Daoy (cell line): ENCODE data around the gene C11orf86. TPM values are rescaled to one million over a fixed set of nuclear protein-coding genes. Genes with fewer than 3 reads are reported as not detected.
A peak's percentile ranks its signal among the peaks of the same experiment; 100 is the strongest.
"Not testable (repeated sequence)": the region's sequence is repeated elsewhere in the genome, so short reads cannot be mapped to it uniquely, and the experiment has no call there.

ENCODE experiments used
- DNase-seq: peaks from one replicate; pipeline ENCODE4 v3.0.0-alpha.2; 2015; ENCODE audit warnings: low read depth
- total RNA-seq: library from RNA; depleted of rRNA; stranded (reverse); fragments of >200 nt; shearing (Covaris generic); gene quantifications from 2 replicates; pipeline ENCODE4 v1.2.3, GENCODE V29; 2014; rRNA removed

C11orf86 gene, protein sequence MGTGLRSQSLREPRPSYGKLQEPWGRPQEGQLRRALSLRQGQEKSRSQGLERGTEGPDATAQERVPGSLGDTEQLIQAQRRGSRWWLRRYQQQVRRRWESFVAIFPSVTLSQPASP
- not detected in 2 replicates for total RNA-seq

DNA sequence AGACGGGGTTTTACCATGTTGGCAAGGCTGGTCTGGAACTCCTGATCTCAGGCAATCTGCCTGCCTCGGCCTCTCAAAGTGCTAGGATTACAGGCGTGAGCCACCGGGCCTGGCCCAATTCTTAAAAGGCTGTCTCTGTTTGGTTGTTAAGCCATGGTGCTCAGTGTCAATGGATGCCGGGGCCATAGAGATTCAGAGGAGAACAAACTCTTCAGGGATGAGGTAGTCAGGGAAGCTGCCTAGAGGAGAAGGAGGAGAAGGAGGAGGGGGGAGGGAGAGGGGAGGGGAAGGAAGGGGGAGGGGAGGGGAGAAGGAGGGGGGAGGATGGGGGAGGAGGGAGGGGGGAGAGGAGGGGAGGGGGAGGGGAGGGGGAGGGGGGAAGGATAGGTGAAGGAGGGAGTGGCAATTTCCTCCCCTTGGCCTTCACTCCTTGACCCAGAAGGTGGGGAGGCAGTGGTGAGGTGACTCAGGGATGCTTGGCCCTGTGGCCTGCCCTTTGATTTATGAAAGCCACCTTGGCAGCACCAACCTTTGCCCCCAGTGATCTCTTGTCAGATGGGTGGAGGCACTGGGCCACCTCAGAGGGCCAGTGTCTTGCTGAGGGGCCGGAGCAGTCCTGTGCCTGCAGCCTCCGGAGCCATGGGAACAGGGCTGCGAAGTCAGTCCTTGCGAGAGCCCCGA, at the start of gene C11orf86:
Gene C11orf86, plus strand, starts transcription at position 581 of the 681 bp plus-strand sequence. Its CDS starts 59 bp downstream, at position 640.
- DNase-seq = no peak

DNA sequence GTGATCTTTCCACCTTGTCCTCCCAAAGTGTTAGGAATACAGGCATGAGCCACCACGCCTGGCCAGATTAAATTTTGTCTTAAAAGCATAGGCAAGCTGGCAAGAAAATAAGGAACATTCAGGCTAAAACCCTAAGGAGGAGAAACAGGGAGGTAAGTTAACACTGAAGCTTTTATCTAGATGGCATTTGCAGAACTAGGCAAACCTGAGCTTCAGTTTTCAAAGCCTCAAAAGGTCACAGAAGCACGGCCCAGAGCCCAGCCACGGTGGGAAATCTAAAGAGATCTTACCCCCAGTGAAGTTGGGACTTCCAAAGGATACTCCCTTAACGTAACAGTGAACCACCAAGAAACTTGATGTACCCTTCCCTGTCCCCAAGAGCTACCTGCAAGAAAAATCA, 45.4 kb upstream of the C11orf86 start:
- DNase-seq = no peak

DNA sequence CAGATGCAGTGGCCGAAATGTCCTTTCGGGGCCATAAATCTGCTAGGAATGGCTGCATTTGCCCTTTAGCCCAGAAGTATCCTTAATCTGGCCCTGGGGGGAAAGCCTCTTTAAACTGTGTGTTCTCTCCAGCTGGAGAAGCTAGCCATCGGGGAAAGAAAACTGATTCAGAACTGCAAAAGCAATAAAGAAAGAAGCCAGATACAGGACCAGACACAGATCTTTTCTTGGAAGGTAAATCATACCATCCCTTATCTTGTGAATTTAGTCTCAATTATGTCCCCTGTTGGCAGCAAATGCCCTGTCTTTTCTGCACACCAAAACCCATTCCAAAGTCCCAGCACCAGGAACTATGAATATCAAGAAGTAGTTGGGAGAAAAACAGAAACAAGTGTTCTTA, 42.6 kb upstream of the C11orf86 start:
- no peak for DNase-seq

DNA sequence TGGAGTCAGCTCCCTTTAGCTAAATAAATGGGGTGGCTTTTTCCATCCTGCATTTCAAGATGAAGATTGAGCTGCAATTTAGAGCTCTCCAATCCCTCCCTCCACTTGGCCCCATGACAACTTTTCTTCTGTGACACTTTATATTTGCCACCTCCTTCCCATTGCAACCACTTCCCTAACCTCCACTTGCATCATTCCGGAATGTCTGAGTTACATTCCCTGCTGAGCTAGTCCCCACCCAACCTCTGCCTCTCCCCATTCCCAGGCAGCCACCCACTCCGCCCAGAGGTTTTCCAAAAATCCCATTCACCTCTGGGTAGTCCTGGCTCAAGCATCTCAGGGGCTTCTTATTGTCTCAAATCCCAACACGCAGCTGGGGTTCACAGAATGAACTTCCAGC, 41.6 kb upstream of the C11orf86 start:
- peak; percentile 18 for DNase-seq

DNA sequence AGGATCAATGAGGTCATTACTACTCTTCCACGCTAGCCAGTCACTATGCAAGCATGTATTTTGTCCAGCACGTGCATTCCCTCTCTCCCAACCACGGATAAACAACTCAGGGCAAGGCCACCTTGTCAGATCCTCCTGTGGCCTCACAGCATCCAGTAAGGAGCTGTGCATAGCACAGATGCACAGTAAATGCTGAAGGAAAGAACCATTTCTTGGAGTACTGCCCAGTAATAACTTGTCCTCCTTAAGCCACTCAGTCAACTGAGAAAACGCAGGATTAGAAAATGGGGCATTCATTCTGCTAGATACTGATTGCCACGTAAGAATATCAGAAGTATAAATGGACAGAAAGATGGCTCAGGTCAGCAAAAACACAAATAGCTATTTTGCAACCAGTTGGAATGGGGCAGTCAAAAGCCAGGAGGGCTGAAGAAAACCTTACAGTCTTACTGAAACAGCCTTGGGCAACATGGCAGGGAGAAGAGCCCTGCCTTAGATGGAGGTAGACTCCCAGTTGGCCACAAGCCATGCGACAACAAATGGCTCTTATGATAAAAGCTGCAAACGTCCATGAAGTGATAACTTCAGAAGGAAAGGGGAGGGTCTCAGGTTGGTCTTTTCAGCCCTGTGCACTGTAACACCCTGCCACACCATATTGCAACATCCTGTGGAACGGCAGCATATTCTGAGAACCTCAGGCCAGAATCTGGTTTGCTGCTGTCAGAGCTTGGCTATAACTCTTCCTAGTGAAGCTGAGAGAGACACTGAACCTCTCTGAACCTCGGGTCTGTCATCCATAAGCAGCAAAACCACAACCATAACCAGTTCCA, 39.9 kb upstream of the C11orf86 start:
- no peak for DNase-seq

DNA sequence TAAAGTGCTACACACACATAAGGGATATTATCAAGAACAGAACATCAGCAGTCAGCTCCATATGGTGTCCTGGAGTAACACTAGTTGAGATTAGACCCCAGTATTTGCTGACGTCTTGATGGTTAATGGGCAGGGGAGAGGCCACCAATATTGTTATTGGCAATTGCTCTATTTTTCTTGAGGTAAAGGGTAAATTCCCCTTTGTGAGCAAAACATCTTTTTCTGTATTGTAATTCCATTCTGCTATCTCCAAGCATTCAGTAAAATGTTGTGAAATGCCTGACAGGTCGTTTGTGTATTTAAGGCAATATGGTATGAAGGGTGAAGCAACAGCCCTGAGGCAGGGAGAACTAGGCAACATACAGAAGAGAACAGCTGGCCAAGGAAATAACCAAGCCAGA, 38.8 kb upstream of the C11orf86 start:
- peak; percentile 58 for DNase-seq

DNA sequence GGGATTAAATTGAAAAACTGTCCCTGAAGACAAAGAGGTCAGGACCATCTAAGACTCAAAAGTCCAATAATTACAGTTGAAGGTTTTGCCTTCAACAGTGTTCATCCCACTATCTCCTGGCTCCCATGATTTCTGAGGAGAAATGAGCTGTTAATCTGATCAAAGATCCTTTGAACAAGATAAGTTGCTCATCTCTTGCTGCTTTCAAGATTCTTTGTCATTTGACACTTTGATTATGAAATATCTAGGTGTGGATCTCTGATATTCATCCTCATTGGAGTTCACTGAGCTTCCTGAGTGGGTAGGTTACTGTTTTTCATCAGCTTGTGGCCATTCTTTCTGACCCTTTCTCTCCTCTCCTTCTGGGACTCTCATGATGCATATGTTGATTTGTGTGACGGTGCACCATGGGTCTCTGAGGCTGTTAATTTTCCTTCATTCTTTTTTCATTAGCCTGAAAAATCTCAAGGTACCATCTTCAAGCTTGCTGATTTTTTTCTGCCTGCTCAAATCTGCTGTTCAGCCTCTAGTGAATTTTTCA, 37.8 kb upstream of the C11orf86 start:
- DNase-seq = no peak

DNA sequence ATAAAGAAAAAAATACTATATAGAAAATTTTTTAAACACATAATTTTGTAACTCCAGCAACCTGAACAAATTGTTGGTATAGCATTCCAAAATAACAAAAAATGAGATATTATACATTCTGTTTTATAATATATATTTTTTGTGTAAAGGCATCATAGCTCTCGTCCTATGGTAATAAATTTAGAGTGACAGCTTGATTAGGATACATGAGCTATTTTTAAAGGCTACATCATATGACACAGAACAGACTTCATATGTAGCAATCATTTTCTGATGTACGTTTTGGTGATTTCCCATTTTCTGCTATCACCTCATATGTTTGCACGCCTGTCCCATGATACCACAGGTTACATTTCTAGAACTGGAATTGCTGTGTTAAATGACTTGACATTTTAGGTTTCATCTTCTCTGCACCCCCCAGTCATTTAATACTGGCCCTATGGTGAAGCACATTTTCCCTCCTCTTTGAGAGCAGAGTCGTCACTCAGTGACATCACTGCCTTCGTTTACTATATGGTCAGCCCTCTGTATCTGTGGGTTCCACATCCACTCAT, 36.4 kb upstream of the C11orf86 start:
- no peak for DNase-seq

DNA sequence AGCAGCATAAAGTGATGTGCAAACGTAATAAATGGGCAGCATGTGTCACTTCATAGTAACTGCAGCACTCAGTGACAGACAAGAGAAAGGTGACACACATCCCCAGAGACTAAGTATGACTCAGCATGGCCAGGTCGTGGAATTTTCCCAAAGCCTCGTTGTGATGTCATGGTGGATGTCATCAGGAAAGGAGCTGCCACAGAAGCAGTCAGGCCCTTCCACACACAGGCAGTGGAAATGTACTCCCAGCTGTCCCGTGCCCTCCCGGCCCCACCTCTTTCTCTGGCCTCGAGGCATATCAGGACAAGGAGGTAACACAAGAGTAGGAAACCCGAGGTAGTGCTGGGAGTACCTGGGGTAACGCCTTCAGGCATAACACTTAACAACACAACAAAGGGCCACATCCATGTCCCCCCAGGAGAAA, 25.0 kb upstream of the C11orf86 start:
- DNase-seq = peak; percentile 72

DNA sequence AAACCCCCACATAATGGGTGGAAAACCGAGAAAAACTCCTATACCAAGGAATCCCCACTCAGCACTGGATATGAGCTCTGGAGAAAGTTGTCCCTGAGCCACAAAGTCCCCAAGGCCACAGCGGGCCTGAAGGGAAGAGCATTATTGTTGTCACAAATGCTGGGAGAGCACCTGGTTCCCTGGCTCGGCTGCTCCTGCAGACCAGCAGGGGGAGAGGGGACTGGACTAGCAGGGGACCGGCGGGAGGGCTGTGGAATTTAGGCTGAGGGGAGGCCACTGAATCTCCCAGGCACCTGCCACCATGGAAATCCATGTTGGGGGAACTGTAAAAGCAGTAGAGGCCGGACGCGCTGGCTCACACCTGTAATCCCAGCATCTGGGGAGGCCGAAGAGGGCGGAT, 24.0 kb upstream of the C11orf86 start:
- no peak for DNase-seq

DNA sequence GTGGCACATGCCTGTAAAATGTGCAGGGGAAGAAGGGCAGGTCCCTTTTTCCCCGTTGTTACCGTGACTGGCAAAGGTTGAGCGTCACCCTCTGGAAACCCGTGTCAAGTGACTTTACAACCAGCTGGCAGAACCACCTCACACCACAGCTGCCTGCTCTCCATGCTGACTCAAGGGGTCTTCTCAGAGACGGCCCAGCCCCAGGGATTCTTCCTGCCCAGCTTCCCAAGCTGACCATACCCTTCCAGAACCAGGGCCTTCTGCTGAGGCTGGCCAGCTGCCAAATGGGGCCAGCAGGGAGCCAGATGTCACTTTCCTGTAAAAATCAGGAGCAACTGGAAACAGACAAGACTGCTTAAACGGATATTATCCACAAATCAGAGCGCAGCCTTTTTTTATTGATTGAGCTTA, 23.2 kb upstream of the C11orf86 start:
- DNase-seq = peak; percentile 19

DNA sequence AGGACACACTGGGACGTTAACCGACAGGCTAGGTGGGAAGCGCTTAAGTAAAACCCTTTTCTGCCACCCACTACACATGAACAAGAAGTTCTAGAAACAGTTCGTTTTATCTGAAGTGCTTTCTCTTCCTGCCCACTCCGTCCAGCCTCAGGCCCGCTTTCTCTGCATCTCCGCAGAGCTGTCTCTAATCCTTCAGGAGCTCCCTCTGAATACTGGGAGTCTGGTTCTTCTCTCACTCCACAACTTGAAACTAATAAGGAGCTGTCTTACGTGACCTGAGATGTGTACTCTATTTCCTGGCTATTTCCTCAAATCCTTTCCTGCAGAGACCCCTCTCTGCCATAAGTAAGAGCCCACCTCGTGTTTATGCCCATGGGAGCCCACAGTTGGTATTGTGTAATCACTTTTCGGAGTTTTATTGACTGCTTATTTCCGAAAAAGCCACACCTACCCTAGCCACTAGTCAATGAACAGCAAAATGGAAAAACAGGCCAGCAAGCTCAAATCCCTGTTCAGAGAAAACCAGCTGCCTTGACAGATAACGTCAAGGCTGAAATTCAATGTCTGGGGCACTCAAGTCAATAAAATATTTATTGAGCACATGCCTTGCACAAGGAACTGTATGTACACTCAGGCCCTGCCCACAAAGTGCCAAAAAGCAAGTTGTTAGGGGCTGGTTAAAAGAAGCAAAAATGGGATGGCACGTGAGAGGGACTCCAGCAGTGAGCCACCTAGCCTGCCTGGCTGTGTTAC, 21.8 kb upstream of the C11orf86 start:
- no peak for DNase-seq

DNA sequence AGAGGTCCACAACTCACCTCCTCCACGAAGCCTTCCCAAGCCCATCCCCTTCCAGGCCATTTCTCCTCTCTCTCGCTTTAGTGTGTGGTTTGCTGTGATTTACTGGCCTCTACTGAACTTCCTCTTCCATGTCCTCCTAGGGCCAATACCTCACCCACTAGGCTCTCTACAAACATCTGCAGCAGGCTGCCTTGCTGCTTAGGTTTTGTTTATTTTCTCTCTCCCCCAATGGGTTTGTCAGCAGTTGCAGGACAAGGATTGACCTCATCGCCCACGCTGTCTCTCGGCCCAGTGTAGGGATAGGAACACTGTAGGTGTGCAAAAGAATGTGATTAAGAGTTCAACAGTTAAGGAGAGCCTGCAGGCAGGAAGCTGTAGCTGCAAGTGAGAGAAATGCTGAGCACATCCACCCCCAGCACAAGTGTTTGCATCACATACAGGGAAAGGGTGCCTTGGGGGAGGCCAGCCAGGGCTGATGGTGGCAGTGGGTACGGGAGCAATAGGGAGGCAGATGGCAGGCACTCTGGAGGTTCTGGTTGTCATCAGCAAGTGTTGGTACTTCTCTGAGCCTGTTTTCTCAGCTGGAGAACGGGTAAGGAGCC, 18.3 kb upstream of the C11orf86 start:
- DNase-seq = peak; percentile 64

DNA sequence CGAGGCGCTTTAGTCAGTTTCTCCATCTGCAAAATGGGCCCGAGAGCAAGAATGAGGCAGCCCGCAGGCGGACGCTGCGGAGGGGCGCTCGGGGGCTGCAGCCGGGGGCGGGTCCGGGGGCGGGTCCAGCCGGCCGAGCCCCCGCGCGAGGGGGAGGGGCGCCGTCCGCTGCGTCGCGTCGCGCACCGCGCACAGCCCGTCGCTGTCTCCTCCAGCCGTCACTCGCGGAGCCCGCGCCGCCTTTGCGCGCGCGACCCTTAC, 17.2 kb upstream of the C11orf86 start:
- no peak for DNase-seq

DNA sequence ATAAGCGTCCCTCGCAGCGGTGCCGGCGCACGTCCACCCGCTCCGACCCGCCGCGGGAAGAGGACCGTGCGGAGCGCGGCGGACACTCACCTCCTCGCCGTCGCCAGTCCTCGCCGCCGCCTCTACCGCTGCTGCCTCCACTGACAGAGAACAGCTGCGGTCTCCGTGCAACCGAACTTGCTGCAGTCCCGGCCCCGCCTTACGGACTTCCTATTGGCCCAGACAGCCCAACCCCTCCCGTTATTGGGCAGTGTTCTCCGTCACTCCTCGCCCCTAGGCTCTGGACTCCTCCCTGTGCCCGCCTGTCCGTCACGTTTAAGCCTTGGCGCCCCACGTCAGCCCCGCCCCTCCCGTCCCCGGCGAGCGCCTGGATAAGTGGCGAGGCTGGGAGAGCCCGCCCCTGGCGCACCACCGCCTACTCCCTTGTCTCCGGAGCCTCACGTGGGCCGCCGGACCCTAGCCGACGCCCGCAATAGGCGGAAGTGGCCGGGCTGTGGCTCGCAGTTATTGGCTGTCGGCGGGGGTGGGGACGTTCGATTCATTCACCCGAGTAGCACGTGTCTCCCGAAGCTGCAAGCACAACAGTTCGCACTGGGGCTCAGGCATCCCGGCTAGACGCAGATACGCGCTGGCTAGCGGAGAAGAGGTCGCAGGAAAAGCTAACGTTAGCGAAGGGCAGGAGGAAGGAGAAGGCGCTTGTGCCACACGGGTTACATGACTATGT, 16.7 kb upstream of the C11orf86 start, which contains the start of gene PC:
Gene PC, minus strand, starts transcription at position 152 of the 724 bp plus-strand sequence. CDS start 86,224 bp downstream, outside the sequence.
- DNase-seq = peak; percentile 100

DNA sequence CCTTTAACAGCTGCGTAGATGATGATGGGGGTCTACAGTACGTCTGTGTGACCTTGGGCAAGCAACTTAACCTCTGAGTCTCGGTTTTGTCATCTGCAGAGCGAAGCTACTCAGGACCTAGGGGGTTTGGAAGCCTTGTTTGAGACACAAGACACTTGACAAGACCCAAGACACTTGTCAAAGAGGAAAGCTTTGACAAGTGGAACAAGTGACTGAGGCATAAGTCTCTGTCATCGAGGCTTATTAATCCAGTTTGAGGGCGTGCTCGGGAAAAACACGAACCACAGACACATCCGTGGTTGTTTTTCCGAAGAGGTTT, 16.2 kb upstream of the C11orf86 start:
- no peak for DNase-seq

DNA sequence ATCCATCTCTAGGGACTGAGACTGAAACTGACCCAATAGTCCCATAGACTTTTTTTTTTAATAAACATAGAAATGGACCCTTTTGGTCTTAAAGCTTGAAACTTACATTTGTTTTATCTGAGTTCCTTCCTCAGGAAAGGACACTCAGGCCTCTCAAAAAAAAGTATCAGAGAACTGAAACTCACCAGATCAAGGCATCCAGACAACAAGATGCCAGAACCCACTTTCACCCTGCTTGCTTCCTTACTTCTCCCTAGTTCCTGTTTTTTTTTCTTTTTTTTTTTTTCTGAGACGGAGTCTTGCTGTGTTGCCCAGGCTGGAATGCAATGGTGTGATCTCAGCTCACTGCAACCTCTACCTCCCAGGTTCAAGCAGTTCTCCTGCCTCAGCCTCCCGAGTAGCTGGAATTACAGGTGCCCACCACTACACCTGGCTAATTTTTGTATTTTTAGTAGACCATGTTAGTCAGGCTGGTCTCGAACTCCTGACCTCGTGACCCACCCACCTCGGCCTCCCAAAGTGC, 13.4 kb upstream of the C11orf86 start:
- not testable (repeated sequence) for DNase-seq

DNA sequence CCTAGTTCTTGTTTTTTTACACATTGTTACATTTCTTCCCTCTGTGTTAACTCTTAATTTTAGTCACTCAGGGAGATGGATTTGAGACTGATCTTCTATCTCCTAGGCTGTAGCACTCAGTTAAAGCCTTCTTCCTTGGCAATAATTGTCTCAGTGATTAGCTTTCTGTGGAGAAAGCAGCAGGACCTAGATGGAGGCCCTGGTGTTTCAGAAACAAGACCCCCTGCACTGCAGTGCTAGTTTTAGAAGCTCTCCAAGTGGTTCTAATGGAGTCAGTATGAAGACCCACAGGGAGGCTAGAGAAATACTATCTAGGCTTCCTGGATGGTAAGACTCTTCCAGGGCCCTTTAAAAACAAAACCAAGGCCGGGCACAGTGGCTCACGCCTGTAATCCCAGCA, 12.9 kb upstream of the C11orf86 start:
- DNase-seq = no peak

DNA sequence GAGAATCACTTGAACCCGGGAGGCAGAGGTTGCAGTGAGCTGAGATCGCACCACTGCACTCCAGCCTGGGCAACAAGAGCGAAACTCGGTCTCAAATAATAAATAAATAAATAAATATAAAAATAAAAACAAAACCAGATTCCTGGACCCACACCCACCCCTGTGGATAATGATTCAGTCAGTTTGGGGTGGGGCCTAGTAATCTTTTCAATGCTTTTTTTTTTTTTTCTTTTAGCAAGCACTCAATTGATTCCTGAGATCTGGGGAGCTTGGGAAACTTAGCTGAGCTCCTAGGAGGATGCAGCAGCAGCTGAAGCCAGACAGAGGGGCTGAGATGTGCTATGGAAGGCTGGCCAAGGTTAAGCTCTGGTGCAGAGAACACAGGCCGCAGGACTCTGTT, 12.3 kb upstream of the C11orf86 start:
- no peak for DNase-seq

DNA sequence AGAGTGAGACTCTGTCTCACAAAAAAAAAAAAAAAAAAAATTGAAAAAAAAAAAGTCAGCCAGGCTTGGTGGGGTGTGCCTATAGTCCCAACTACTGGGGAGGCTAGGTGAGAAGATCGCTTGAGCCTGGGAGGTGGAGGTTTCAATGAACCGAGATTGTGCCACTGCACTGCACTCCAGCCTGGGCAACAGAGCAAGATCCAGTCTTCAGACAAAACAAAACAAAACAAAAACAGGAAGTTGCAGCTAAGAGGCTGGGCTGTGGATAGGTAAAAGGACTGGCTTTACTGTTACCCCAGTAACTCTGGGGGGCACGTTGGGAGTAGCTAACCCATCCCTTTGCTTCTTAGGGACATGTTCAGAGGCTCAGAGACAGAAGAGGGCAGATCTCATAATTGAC, 10.6 kb upstream of the C11orf86 start:
- DNase-seq = no peak

DNA sequence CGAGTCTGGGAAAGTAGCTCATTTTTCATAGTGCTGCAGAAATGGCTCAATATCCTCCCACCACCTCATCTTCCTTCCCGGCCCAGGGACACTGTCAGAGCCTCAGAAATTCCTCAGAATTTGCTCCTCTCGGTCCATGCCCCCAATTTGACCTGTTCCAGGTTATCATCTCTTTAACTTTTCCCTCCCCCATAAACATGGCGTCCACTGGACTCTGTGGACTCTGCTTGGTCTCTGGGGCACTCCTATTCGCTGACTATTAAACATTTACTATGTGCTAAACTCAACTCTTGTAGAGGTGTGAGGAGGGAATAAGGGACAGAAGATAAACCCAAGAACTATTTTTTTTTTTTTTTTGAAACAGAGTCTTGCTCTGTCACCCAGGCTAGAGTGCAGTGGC, 8.8 kb upstream of the C11orf86 start:
- no peak for DNase-seq
